B cell (primary cell): ENCODE results near the gene CELA3B. TPM values are rescaled to one million over a fixed set of nuclear protein-coding genes. Genes with fewer than 3 reads are reported as not detected.
"Not testable (repeated sequence)": the region's sequence is repeated elsewhere in the genome, so short reads cannot be mapped to it uniquely, and the experiment has no call there.

Experiments used
- ATAC-seq: fragments of 200-7000 bp; cut with Tn5 transposase; one replicate; pipeline ENCODE4 v1.10.0; 2021; ENCODE audit warnings: low read depth, mild to moderate bottlenecking, moderate number of reproducible peaks, moderate library complexity
- CTCF ChIA-PET: fragments of 350-600 bp; sonication (Branson Sonifier 250); formaldehyde crosslinking; loops from one replicate; lab custom pipeline; 2021; ENCODE audit warnings: antibody characterized with exemption, inconsistent platforms; lab: Charles Lee
- POLR2A ChIA-PET: fragments of 350-600 bp; sonication (Branson Sonifier 250); formaldehyde crosslinking; loops from one replicate; lab custom pipeline; 2021; ENCODE audit warnings: antibody characterized with exemption; lab: Charles Lee
- DNase-seq: peaks from one replicate; pipeline ENCODE4 v3.0.0; 2013
- H2AFZ ChIP-seq: 2 replicates; pipeline ENCODE4 v1.6.1; 2012; ENCODE audit warnings: mild to moderate bottlenecking, low read depth, low read length; ENCODE audit not compliant: insufficient read depth, poor library complexity, severe bottlenecking
- H3K27ac ChIP-seq, 2 donors: 1 replicate in 1 of 2; 2 replicates in 1 of 2; pipeline ENCODE4 v1.5.1; 2012 to 2013; ENCODE audit warnings: low read length in 2 of 2, mild to moderate bottlenecking in 2 of 2, moderate library complexity in 1 of 2
- H3K27me3 ChIP-seq, 4 experiments: fragments of 200-600 bp in 1 of 4; sonication (generic) in 1 of 4; replicated peaks in 1 of 4; 1 replicate in 2 of 4; 2 replicates in 2 of 4; pipeline versions ENCODE4 v1.6.1 to v1.7.0; 2013 to 2016; ENCODE audit warnings: low read length in 3 of 4, mild to moderate bottlenecking in 2 of 4, mixed read lengths in 1 of 4, moderate library complexity in 1 of 4; ENCODE audit not compliant: insufficient read depth in 4 of 4, control insufficient read depth in 3 of 4; ENCODE audit errors: control extremely low read depth in 1 of 4
- H3K36me3 ChIP-seq, 2 experiments: replicated peaks in 1 of 2; 1 replicate in 1 of 2; 2 replicates in 1 of 2; pipeline versions ENCODE4 v1.6.1 to v1.7.1; 2013; ENCODE audit warnings: low read length in 1 of 2; ENCODE audit not compliant: insufficient read depth in 2 of 2, control insufficient read depth in 1 of 2; ENCODE audit errors: control extremely low read depth in 1 of 2, extremely low read depth in 1 of 2
- H3K4me1 ChIP-seq, 2 donors: fragments of 200-600 bp in 1 of 2; sonication (generic) in 1 of 2; 1 replicate in 1 of 2; 2 replicates in 1 of 2; pipeline versions ENCODE4 v1.5.1 to v1.6.1; 2013 to 2017; ENCODE audit warnings: low read length in 2 of 2; ENCODE audit not compliant: control insufficient read depth in 2 of 2, insufficient read depth in 2 of 2
- H3K4me2 ChIP-seq: replicated peaks from 2 replicates; pipeline ENCODE3; 2012; ENCODE audit warnings: mild to moderate bottlenecking, low read depth, low read length; ENCODE audit not compliant: poor library complexity, severe bottlenecking
- H3K4me3 ChIP-seq, 5 experiments: fragments of 200-600 bp in 1 of 5; sonication (generic) in 1 of 5; 1 replicate in 3 of 5; 2 replicates in 2 of 5; pipeline versions ENCODE4 v1.5.1 to v1.7.0; 2011 to 2016; ENCODE audit warnings: low read length in 4 of 5, mild to moderate bottlenecking in 4 of 5, low read depth in 2 of 5, control low read depth in 1 of 5, moderate library complexity in 1 of 5; ENCODE audit not compliant: insufficient read depth in 1 of 5; ENCODE audit errors: control extremely low read depth in 1 of 5, extremely low read depth in 1 of 5
- H3K79me2 ChIP-seq: fragments of 200-600 bp; sonication (generic); one replicate; pipeline ENCODE4 v1.6.0; 2016; ENCODE audit warnings: low read length; ENCODE audit not compliant: control insufficient read depth, insufficient read depth
- H3K9ac ChIP-seq: fragments of 200-600 bp; sonication (generic); 2 replicates; pipeline ENCODE4 v1.6.1; 2017; ENCODE audit warnings: mild to moderate bottlenecking, low read length, moderate library complexity
- H3K9me3 ChIP-seq, 3 donors: one replicate each; pipeline versions ENCODE4 v1.6.1 to v1.7.1; 2013; ENCODE audit warnings: low read length in 2 of 3; ENCODE audit not compliant: control insufficient read depth in 2 of 3, insufficient read depth in 1 of 3; ENCODE audit errors: control extremely low read depth in 1 of 3
- H4K20me1 ChIP-seq: 2 replicates; pipeline ENCODE4 v1.6.0; 2012; ENCODE audit warnings: mild to moderate bottlenecking, low read length; ENCODE audit not compliant: insufficient read depth, control insufficient read depth, poor library complexity, severe bottlenecking
- H3K27ac Mint-ChIP-seq: one replicate; pipeline ENCODE4 v1.8.0; 2021; ENCODE audit warnings: mixed read lengths
- H3K27me3 Mint-ChIP-seq: one replicate; pipeline ENCODE4 v1.8.0; 2021; ENCODE audit warnings: mixed read lengths
- H3K4me1 Mint-ChIP-seq: one replicate; pipeline ENCODE4 v1.8.0; 2021; ENCODE audit warnings: mixed read lengths
- H3K4me3 Mint-ChIP-seq: one replicate; pipeline ENCODE4 v1.8.0; 2021; ENCODE audit warnings: mixed read lengths
- H3K9me3 Mint-ChIP-seq: one replicate; pipeline ENCODE4 v1.8.0; 2022; ENCODE audit warnings: mixed read lengths; ENCODE audit not compliant: insufficient read depth
- WGBS: methylation state at CpG from one replicate; pipeline ENCODE4 v1.1.5; 2013; ENCODE audit warnings: missing lambda C conversion rate; ENCODE audit not compliant: insufficient coverage; 5-methylcytosine and 5-hydroxymethylcytosine counted together
- intact Hi-C: fragments of 100-400 bp; cut with micrococcal nuclease; formaldehyde crosslinking; loops from one replicate; pipeline ENCODE4 v1.10.0; 2022
- polyA plus RNA-seq: library from polyadenylated mRNA; depleted of rRNA; stranded (reverse); fragments of >200 nt; gene quantifications from 2 replicates; pipeline ENCODE4 v1.2.3, GENCODE V29; 2012
- total RNA-seq, 2 donors: library from RNA; stranded (reverse); fragments of 120-200 nt in 1 of 2; gene quantifications; 1 replicate in 1 of 2; 2 replicates in 1 of 2; pipeline versions ENCODE4 v1.2.3 to v1.2.4, GENCODE V29; 2013 to 2022

CELA3B gene
- total and polyA plus RNA-seq, 2 donors (not counting 1 experiment from before 2014, with no cell fraction given) = not detected

DNA sequence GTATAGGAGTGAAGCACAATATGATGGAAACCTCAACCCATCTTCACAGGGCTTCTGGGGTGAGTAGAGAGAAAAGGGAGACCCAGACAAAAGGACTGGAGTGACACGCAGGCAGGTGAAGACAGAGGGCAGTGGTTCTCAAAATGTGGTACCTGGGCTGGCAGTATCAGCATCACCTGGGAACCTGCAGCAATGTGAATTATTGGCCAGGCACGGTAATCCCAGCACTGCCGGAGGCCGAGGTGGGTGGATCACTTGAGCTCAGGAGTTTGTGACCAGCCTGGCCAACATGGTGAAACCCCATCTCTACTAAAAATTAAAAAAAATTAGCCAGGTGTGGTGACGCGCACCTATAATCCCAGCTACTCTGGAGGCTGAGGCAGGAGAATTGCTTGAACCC is 5.3 kb downstream of the CELA3B start:
- intact Hi-C loops, H3K27ac Mint-ChIP-seq: not testable (repeated sequence)

DNA sequence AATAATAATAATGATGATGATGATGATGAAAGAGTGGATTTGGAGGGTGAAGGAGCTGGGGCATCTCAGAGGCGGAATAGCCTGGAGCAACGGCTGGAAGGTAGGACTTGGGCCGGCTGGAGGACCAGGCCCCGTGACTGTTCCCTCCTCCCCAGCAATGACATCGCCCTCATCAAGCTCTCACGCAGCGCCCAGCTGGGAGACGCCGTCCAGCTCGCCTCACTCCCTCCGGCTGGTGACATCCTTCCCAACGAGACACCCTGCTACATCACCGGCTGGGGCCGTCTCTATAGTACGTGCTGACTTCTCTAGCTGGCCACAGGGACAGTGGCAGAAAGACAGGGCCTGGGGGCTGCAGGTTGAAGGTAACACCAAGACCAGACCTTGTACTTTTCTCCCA is 6.7 kb downstream of the CELA3B start:
- H3K4me2 ChIP-seq, H3K4me3 Mint-ChIP-seq, H3K79me2 ChIP-seq, intact Hi-C loops, POLR2A ChIA-PET, H3K4me1 ChIP-seq, H3K27me3 ChIP-seq, H3K9me3 ChIP-seq, ATAC-seq, H3K27me3 Mint-ChIP-seq, H3K36me3 ChIP-seq, H3K27ac Mint-ChIP-seq, H3K4me3 ChIP-seq, DNase-seq, H3K9ac ChIP-seq, CTCF ChIA-PET, H3K4me1 Mint-ChIP-seq, H3K9me3 Mint-ChIP-seq, H3K27ac ChIP-seq, H4K20me1 ChIP-seq, H2AFZ ChIP-seq: not testable (repeated sequence)
- WGBS = no CpG with 5 or more reads among the region's 15 CpGs

More for the DNA sequence above, 5.3 kb downstream of the CELA3B start:
- H3K4me3 ChIP-seq, H3K27me3 Mint-ChIP-seq, H4K20me1 ChIP-seq, ATAC-seq, H3K27ac ChIP-seq, H3K36me3 ChIP-seq, H3K4me3 Mint-ChIP-seq, H3K4me1 ChIP-seq, CTCF ChIA-PET, H3K4me2 ChIP-seq, H3K27me3 ChIP-seq, H3K9me3 Mint-ChIP-seq, H3K9me3 ChIP-seq, DNase-seq, POLR2A ChIA-PET, H3K9ac ChIP-seq, H3K79me2 ChIP-seq, H3K4me1 Mint-ChIP-seq, H2AFZ ChIP-seq: not testable (repeated sequence)
- 78% methylated on average over 1 of the region's 6 CpGs for WGBS

DNA sequence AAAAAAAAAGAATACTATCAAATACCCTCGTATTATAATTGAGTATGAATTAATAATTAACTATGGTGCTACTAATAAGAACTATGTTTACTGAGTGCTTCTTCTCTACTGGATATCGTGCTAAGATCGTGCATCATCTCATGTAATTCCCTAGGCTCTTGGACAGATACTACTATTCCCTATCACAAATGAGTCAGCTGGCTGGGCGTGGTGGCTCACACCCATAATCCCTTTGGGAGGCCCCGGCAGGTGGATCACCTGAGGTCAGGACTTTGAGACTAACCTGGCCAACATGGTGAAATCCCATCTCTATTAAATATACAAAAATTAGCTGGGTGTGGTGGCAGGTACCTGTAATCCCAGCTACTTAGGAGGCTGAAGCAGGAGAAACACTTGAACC is 9.1 kb downstream of the CELA3B start:
- H3K79me2 ChIP-seq, H3K4me1 ChIP-seq, ATAC-seq, DNase-seq, H3K4me3 ChIP-seq, H3K9ac ChIP-seq, H3K27ac ChIP-seq, H3K4me3 Mint-ChIP-seq, POLR2A ChIA-PET, H3K4me1 Mint-ChIP-seq, H2AFZ ChIP-seq, H3K4me2 ChIP-seq, H3K27ac Mint-ChIP-seq, CTCF ChIA-PET, intact Hi-C loops, H3K36me3 ChIP-seq, H3K27me3 Mint-ChIP-seq, H4K20me1 ChIP-seq, H3K9me3 ChIP-seq, H3K27me3 ChIP-seq, H3K9me3 Mint-ChIP-seq: not testable (repeated sequence)
- WGBS = no CpG with 5 or more reads among the region's 5 CpGs

DNA sequence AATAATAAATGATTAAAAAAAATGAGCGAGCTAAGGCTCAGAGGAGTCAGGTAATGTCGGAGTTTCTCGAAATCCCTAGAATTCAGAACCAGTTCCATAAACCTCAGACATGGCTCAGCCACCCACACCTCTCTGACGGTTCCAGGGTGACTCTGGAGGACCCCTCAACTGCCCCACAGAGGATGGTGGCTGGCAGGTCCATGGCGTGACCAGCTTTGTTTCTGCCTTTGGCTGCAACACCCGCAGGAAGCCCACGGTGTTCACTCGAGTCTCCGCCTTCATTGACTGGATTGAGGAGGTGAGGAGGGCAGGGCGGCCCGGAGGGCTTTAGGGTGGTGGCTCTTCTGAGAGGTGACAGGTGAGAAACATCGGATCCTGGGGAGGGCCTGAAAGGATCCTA is 9.6 kb downstream of the CELA3B start:
- H3K36me3 ChIP-seq, ATAC-seq, H3K27ac Mint-ChIP-seq, H3K4me1 ChIP-seq, H3K4me3 Mint-ChIP-seq, H2AFZ ChIP-seq, H3K9ac ChIP-seq, POLR2A ChIA-PET, H3K27me3 Mint-ChIP-seq, H3K27ac ChIP-seq, intact Hi-C loops, H3K27me3 ChIP-seq, DNase-seq, H3K4me3 ChIP-seq, H3K4me2 ChIP-seq, H3K79me2 ChIP-seq, H4K20me1 ChIP-seq, H3K9me3 Mint-ChIP-seq, H3K4me1 Mint-ChIP-seq, H3K9me3 ChIP-seq, CTCF ChIA-PET: not testable (repeated sequence)
- WGBS = 93% methylated on average over 3 of the region's 12 CpGs
